Testis (tissue), 3 donors: Measurements from ENCODE around the gene RNGTT. TPM values are rescaled to one million over a fixed set of nuclear protein-coding genes. Genes with fewer than 3 reads are reported as not detected.

Experiments
- DNase-seq: peaks from one replicate; pipeline ENCODE4 v3.0.0-alpha.2; 2019
- H3K27ac ChIP-seq, 2 donors: fragments of 200-600 bp; sonication (generic); one replicate each; pipeline ENCODE4 v1.5.1; 2019
- H3K27me3 ChIP-seq: fragments of 200-600 bp; sonication (generic); one replicate; pipeline ENCODE4 v1.5.1; 2019
- H3K36me3 ChIP-seq: fragments of 200-600 bp; sonication (generic); one replicate; pipeline ENCODE4 v1.5.1; 2017; ENCODE audit warnings: low read depth; ENCODE audit errors: missing control alignments
- H3K4me1 ChIP-seq: fragments of 200-600 bp; sonication (generic); one replicate; pipeline ENCODE4 v1.5.1; 2019
- H3K4me3 ChIP-seq, 2 donors: fragments of 200-600 bp; sonication (generic); one replicate each; pipeline ENCODE4 v1.5.1; 2017 to 2019
- H3K9me3 ChIP-seq: fragments of 200-600 bp; sonication (generic); one replicate; pipeline ENCODE4 v1.5.1; 2017
- CTCF ChIP-seq, 3 experiments: fragments of 450-650 bp in 2 of 3; fragments of 200-600 bp in 1 of 3; sonication (generic) in 1 of 3; IDR thresholded peaks; one replicate each; pipeline ENCODE4 v1.5.1; 2016 to 2019; ENCODE audit warnings: antibody characterized with exemption in 3 of 3, mild to moderate bottlenecking in 2 of 3, moderate library complexity in 1 of 3
- POLR2A ChIP-seq: fragments of 450-650 bp; IDR thresholded peaks from one replicate; pipeline ENCODE4 v1.6.1; 2017; ENCODE audit warnings: antibody characterized with exemption, mild to moderate bottlenecking, moderate library complexity
- WGBS, 2 donors: methylation state at CpG; one replicate each; pipeline ENCODE4 v1.1.5; 2018; 5-methylcytosine and 5-hydroxymethylcytosine counted together
- intact Hi-C: fragments of 100-400 bp; cut with DNase I; formaldehyde crosslinking; loops from one replicate; pipeline ENCODE4 v1.15.1; 2023; ENCODE audit warnings: low total_unique reads
- polyA plus RNA-seq: library from polyadenylated mRNA; stranded (reverse); fragments of 350-450 nt; fragmentation: Illumina TruSeq; extraction: RNeasy Lipid Tissue Mini Kit (QIAGEN cat#74804); gene quantifications from one replicate; pipeline ENCODE4 v1.2.3, GENCODE V29; 2014; ENCODE audit warnings: low read depth, low replicate concordance; ENCODE audit not compliant: insufficient read depth
- total RNA-seq, 2 donors: library from RNA; depleted of rRNA; stranded (reverse); fragments of >200 nt; gene quantifications; one replicate each; pipeline ENCODE4 v1.2.3, GENCODE V29; 2016

Gene RNGTT
- total and polyA plus RNA-seq, 3 donors from 2014 or later = 19.4 to 27.0 (median 22.1) TPM

DNA sequence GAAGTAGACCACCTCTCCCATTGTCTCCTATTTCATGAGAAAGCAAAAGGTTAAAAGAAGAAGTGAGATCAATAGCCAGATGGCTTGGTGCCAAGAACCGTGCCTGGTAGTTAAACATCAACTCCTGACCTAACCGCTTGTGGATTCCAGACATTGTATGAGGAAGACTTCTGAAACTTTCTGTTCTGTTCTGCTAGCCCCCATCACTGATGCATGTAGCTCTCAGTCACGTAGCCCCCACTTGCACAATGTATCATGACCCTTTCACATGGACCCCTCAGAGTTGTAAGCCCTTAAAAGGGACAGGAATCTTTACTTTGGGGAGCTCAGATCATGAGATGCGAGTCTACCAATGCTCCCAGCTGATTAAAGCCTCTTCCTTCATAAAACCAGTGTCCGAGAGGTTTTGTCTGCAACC, 301.2 kb downstream of the RNGTT start:
- Histone ChIP-seq H3K36me3 (no peaks in the 10 kb centered on the region), H3K27ac (no peak overlapping the region), H3K4me1 (no peaks in the 10 kb centered on the region), H3K4me3 (no peak overlapping the region), H3K27me3 (no peaks in the 10 kb centered on the region), H3K9me3 (no peaks in the 10 kb centered on the region)
- 86 to 87% methylated on average over 5 of the region's 5 CpGs for WGBS, 2 donors
- TF ChIP-seq POLR2A (no peak), CTCF (IDR thresholded peaks at IDR 0.05) (no peak)
- intact Hi-C loops = no loop called here
- DNase-seq = no peak

DNA sequence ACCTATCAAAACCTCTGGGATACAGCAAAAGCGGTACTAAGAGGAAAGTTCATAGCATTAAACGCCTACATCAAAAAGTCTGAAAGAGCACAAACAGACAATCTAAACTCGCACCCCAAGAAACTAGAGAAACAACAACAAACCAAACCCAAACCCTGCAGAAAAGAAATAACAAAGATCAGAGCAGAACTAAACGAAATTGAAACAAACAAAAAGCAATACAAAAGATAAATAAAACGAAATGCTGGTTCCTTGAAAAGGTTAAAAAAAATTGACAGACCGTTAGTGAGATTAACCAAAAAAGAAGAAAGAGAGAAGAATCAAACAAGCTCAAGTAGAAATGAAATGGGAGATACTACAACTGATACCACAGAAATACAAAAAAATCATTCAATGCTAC, 302.3 kb downstream of the RNGTT start:
- Histone ChIP-seq H3K27ac (no peak overlapping the region), H3K4me3 (no peak overlapping the region), H3K4me1 (no peaks in the 10 kb centered on the region), H3K27me3 (no peaks in the 10 kb centered on the region), H3K36me3 (no peaks in the 10 kb centered on the region), H3K9me3 (no peaks in the 10 kb centered on the region)
- TF ChIP-seq POLR2A = no peak
- no peak for TF ChIP-seq CTCF (IDR thresholded peaks at IDR 0.05)
- WGBS, 2 donors = 92 to 94% methylated on average over 6 of the region's 6 CpGs
- intact Hi-C loops = no loop called here
- DNase-seq = no peak

DNA sequence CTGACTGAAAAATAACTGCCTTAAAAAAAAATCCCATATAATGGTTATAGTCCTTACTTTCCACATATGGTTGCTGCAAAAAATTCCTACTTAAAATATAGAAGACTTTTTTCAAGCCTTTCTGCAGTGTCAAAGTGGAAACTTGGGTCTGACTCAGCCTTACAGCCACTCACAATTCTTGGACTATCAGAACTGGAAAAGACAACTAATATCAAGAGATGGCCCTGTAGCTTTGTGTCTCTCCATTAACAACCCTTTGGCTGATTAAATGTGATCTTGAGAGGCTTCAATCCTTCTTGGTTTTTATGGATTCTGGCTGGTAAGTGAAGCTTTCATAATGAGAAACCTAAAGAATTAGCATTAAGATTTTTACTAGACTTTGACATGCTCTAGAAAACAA, 307.8 kb downstream of the RNGTT start:
- intact Hi-C loops = no loop called here
- H3K36me3 ChIP-seq = no peaks in the 10 kb centered on the region
- H3K27me3 ChIP-seq = no peaks in the 10 kb centered on the region
- no peaks in the 10 kb centered on the region for H3K4me1 ChIP-seq
- H3K4me3 ChIP-seq = no peak overlapping the region
- H3K9me3 ChIP-seq = no peaks in the 10 kb centered on the region
- no peak for DNase-seq
- TF ChIP-seq CTCF (IDR thresholded peaks at IDR 0.05) = no peak
- TF ChIP-seq POLR2A = no peak
- no peak overlapping the region for H3K27ac ChIP-seq

GRCh38 chr6:88653936-88654335, 309.5 kb downstream of the RNGTT start:
- no peaks in the 10 kb centered on the region for H3K4me1 ChIP-seq
- no peaks in the 10 kb centered on the region for H3K36me3 ChIP-seq
- no peak for DNase-seq
- no peak overlapping the region for H3K27ac ChIP-seq
- H3K4me3 ChIP-seq = no peak overlapping the region
- no peaks in the 10 kb centered on the region for H3K27me3 ChIP-seq
- TF ChIP-seq POLR2A = no peak
- no peak for TF ChIP-seq CTCF (IDR thresholded peaks at IDR 0.05)
- intact Hi-C loops = no loop called here
- H3K9me3 ChIP-seq = no peaks in the 10 kb centered on the region
- 74 to 79% methylated on average over 4 of the region's 4 CpGs for WGBS, 2 donors

DNA sequence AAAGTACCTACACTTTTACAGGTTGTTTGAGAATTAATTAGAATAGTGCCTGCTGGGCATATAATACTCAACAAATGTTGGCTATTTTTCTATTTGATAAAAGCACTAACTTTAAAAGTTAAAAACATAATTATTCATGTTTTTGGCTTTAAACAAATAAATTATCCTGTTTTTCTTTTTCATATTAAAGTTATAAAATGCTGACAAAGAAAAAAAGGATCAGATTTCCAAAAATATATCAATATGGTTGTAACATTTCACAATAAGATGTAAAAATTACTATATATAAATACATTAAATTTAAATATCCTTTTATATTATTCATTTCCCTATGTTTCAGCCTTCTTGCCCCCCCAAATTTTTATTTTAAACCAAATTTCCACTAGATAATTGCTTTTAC, 312.0 kb downstream of the RNGTT start:
- Histone ChIP-seq H3K27ac (no peak overlapping the region), H3K36me3 (no peaks in the 10 kb centered on the region), H3K4me3 (no peak overlapping the region), H3K9me3 (no peaks in the 10 kb centered on the region), H3K27me3 (no peaks in the 10 kb centered on the region), H3K4me1 (no peaks in the 10 kb centered on the region)
- intact Hi-C loops = no loop called here
- DNase-seq = no peak
- TF ChIP-seq CTCF (IDR thresholded peaks at IDR 0.05) = no peak
- no peak for TF ChIP-seq POLR2A
